BJ (cell line): ENCODE data around the gene AFF3. TPM values are rescaled to one million over a fixed set of nuclear protein-coding genes. Genes with fewer than 3 reads are reported as not detected.

Experiments
- CTCF ChIA-PET: fragments of 350-600 bp; formaldehyde crosslinking; extraction: SDS; loops from one replicate; lab custom pipeline; 2021; ENCODE audit warnings: antibody characterized with exemption, inconsistent platforms; lab: Yijun Ruan, JAX
- POLR2A ChIA-PET: fragments of 300-600 bp; sonication (Branson Sonifier 250); formaldehyde crosslinking; extraction: SDS; loops from one replicate; lab custom pipeline; 2021; ENCODE audit warnings: antibody characterized with exemption; lab: Charles Lee
- DNase-seq: peaks from one replicate; pipeline ENCODE4 v3.0.0-alpha.2; 2011; ENCODE audit warnings: low read depth
- H3K27me3 ChIP-seq: 2 replicates; pipeline ENCODE4 v1.6.0; 2011; ENCODE audit warnings: low read length; ENCODE audit not compliant: control insufficient read depth, insufficient read depth
- H3K36me3 ChIP-seq: 2 replicates; pipeline ENCODE4 v1.5.1; 2011; ENCODE audit warnings: low read length; ENCODE audit not compliant: control insufficient read depth, insufficient read depth
- H3K4me3 ChIP-seq: 2 replicates; pipeline ENCODE4 v1.5.1; 2011; ENCODE audit warnings: low read depth, mild to moderate bottlenecking, control low read depth, low read length
- CTCF ChIP-seq: IDR thresholded peaks from 2 replicates; pipeline ENCODE4 v1.5.1; 2011; ENCODE audit warnings: low read depth, mild to moderate bottlenecking, control low read depth, inconsistent platforms, low read length, moderate library complexity; ENCODE audit not compliant: insufficient read depth
- polyA plus RNA-seq: library from polyadenylated mRNA; depleted of rRNA; stranded (reverse); fragments of >200 nt; gene quantifications from 2 replicates; pipeline ENCODE4 v1.2.3, GENCODE V29; 2011

Gene AFF3
- polyA plus RNA-seq, 1 experiment, result 11.5 TPM

DNA sequence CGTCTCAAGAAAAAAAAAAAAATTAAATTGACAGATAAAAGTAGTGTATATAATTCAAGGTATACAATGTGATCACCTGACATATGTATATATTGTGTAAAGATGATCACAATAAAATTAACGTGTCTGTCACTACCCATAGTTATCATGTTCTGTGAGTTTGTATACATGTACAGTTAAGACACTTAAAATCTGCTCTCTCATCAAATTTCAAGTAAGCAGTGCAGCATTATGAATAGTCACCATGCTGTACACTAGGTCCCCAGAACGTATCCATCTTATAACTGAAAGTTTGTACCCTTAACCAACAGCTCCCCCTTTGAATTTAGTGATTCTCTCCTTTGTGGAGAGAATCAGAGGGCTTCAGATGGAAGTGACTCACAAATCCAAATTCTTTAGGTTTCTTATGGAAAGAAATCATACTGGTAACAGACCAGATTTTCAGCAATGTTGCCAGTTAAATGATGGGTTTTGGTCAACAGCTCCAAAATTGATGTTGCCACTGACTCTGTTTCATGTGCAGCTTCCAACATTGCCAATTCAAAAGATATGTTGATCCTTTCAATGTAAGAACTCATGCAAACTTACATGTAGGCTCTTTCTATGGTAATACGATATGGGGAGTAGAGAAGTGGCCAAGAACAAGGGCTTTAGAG is 281.5 kb downstream of the AFF3 start:
- ChIA-PET POLR2A (no interaction called here), CTCF (no interaction called here)
- TF ChIP-seq CTCF, result no peak
- Histone ChIP-seq H3K36me3 (no peaks in the 10 kb centered on the region), H3K27me3 (no peaks in the 10 kb centered on the region), H3K4me3 (no peak overlapping the region)
- DNase-seq, result no peak

- Histone ChIP-seq H3K27me3 (no peaks in the 10 kb centered on the region), H3K4me3 (no peak overlapping the region), H3K36me3 (no peaks in the 10 kb centered on the region)
- POLR2A ChIA-PET, result interaction anchor here (0.6 kb wide), 1 partner anchor 362 kb away, joined by 3 read pairs; no protein-coding TSS in a partner anchor
- CTCF ChIA-PET, result interaction anchor here (0.7 to 2.8 kb wide), 3 partner anchors 11 to 125 kb away, joined by 3 to 9 read pairs (median 5); no protein-coding TSS in a partner anchor
- no peak for DNase-seq
- no peak for TF ChIP-seq CTCF
These were observed 283.3 kb downstream of the AFF3 start for GRCh38 chr2:99858951-99859596.

DNA sequence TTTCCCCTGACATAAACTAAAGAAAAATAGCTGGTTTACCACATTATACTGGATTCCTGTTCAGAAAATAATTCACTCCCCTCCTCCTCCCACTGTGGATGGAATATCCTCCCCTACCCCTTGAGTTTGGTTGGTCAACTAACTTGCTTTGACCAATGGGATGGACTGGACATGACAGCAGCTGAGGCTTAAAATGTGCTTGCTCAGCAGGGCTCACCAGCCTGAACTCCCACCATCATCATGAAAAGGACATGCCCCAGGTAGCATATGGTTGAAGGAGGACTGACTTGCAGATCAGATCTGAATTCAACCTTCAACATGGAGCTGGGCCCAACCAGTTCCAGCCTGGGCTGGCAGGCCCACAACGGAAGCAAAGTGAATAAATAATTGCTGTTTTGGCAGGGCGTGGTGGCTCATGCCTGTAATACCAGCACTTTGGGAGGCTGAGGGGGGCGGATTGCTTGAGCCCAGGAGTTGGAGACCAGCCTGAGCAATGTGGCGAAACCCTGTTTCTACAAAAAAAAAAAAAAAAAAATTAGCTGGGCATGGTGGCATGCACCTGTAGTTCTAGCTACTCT is 284.4 kb downstream of the AFF3 start:
- CTCF ChIA-PET, result interaction anchor here (2.8 kb wide), 1 partner anchor 17 kb away, joined by 9 read pairs; no protein-coding TSS in a partner anchor
- no peak for TF ChIP-seq CTCF
- Histone ChIP-seq H3K27me3 (no peaks in the 10 kb centered on the region), H3K4me3 (no peak overlapping the region), H3K36me3 (no peaks in the 10 kb centered on the region)
- DNase-seq, result no peak
- POLR2A ChIA-PET, result no interaction called here

DNA sequence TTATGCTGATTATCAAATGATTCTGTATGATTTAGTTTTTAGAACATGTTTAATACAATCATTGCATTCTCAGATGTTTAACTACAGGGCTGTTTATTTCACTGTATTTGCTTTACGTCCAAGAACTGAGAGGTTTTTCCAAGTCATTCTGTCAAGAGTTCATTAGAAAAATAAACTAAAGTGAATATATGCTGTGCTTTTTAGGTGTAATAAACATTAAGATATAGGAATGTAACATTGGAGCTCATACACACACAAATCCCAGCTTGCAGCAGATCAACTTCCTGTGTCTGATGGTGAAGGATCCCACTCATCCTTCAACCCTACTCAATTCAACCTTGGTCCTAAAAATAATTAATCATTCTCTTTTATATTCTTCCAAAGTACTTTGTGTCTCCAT is 285.0 kb downstream of the AFF3 start:
- DNase-seq, result no peak
- no peaks in the 10 kb centered on the region for H3K27me3 ChIP-seq
- ChIA-PET POLR2A (no interaction called here), CTCF (interaction anchor here (2.8 kb wide), 1 partner anchor 17 kb away, joined by 9 read pairs; no protein-coding TSS in a partner anchor)
- H3K36me3 ChIP-seq, result no peaks in the 10 kb centered on the region
- no peak overlapping the region for H3K4me3 ChIP-seq
- TF ChIP-seq CTCF, result no peak

DNA sequence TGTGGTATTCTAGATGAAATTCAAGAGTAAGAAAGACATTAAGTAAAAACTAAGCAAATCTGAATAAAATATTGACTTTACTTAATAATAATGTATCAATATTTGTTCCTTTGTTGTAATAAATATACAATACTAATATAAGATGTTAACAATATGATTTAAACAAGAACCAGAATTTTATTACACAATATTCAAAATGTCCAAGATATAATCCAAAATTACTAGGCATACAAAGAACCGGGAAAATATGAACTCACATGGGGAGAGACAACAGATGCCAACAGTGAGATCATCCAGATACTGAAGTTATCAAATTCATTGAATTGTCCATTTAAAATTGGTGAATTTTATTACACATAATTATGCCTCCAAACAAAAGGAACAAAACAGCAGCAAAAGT is 286.3 kb downstream of the AFF3 start:
- no peak for DNase-seq
- Histone ChIP-seq H3K4me3 (no peak overlapping the region), H3K36me3 (no peaks in the 10 kb centered on the region), H3K27me3 (no peaks in the 10 kb centered on the region)
- ChIA-PET POLR2A (no interaction called here), CTCF (no interaction called here)
- TF ChIP-seq CTCF, result no peak
